ENCODE data around the gene SLC35E3. TPM values are rescaled to one million over a fixed set of nuclear protein-coding genes. Genes with fewer than 3 reads are reported as not detected.
"Not testable (repeated sequence)": the region's sequence is repeated elsewhere in the genome, so short reads cannot be mapped to it uniquely, and the experiment has no call there.

The SLC35E3 gene
- total RNA-seq, 4 donors from 2014 or later = 1.3 to 15.1 (median 4.9) TPM

DNA sequence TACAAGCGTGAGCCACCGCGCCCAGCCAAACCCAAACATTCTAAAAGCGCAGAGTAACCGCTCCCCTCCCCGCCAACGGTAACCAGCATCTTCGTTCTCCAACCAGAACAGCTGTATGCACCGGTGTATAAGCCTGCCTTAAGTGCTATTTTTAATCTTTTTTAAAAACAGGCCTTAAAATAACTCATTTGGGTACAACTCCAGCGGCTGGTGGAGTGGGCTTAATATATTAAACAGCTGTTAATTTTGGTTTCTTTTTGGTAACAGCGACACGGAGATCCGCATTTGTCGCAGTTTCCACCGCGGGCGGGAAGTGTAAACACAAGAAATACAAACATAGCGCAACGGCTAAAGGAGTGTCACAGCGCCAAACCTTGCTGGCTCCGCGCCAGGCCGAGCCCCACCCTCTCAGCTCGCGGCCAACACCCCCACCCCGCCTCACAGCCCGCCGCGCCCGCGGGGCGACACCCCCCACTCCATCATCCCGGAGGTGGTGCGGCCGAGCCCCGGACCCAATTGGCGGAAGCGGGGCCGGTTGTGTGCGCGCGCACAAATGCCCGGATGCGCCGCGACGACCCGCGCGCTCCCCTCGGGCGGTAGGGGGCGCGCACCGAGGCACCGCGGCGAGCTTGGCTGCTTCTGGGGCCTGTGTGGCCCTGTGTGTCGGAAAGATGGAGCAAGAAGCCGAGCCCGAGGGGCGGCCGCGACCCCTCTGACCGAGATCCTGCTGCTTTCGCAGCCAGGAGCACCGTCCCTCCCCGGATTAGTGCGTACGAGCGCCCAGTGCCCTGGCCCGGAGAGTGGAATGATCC lies 61.8 kb downstream of the SLC35E3 start, which contains the start of gene MDM2:
Gene MDM2 (plus strand): TSS at position 602 of the 812 bp plus-strand sequence. CDS start 301 bp downstream, outside the sequence.
- peaks cover 0 to 26% of the 10 kb centered on the region in 2 donors for H3K36me3 ChIP-seq
- H3K27ac ChIP-seq = peak within 1 kb of the TSS; percentile 95 to 100 (median 99)
- no peaks in the 10 kb centered on the region for H3K9me3 ChIP-seq
- peak; percentile 96 for ATAC-seq
- H3K4me3 ChIP-seq = peak within 1 kb of the TSS; percentile 58 to 97
- 0 to 2% methylated on average over 23 to 31 of the region's 72 CpGs for WGBS, 2 donors (ENCODE audit: low coverage in 1 of 2)
- H3K27me3 ChIP-seq = no peaks in the 10 kb centered on the region
- peaks cover 0 to 46% (median 3%) of the 10 kb centered on the region in 3 donors for H3K4me1 ChIP-seq
- TF ChIP-seq CTCF (IDR thresholded peaks at IDR 0.05) (peak; percentile 60 to 93 (median 86)), EP300 (IDR thresholded peaks at IDR 0.05) (no peak), POLR2AphosphoS5 (IDR thresholded peaks at IDR 0.05) (peak; percentile 91), POLR2A (IDR thresholded peaks at IDR 0.05) (peak; percentile 91 to 92)

DNA sequence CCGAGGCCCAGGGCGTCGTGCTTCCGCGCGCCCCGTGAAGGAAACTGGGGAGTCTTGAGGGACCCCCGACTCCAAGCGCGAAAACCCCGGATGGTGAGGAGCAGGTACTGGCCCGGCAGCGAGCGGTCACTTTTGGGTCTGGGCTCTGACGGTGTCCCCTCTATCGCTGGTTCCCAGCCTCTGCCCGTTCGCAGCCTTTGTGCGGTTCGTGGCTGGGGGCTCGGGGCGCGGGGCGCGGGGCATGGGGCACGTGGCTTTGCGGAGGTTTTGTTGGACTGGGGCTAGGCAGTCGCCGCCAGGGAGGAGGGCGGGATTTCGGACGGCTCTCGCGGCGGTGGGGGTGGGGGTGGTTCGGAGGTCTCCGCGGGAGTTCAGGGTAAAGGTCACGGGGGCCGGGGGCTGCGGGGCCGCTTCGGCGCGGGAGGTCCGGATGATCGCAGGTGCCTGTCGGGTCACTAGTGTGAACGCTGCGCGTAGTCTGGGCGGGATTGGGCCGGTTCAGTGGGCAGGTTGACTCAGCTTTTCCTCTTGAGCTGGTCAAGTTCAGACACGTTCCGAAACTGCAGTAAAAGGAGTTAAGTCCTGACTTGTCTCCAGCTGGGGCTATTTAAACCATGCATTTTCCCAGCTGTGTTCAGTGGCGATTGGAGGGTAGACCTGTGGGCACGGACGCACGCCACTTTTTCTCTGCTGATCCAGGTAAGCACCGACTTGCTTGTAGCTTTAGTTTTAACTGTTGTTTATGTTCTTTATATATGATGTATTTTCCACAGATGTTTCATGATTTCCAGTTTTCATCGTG lies 62.6 kb downstream of the SLC35E3 start:
- 0 to 1% methylated on average over 1 to 6 of the region's 61 CpGs for WGBS, 2 donors (ENCODE audit: low coverage in 1 of 2)
- ATAC-seq = peak; percentile 69
- Histone ChIP-seq H3K9me3 (no peaks in the 10 kb centered on the region), H3K4me3 (peak overlapping the region; percentile 58 to 97), H3K27ac (peak overlapping the region; percentile 95 to 100 (median 99)), H3K27me3 (no peaks in the 10 kb centered on the region), H3K4me1 (peaks cover 0 to 54% (median 3%) of the 10 kb centered on the region in 3 donors), H3K36me3 (peaks cover 0 to 34% of the 10 kb centered on the region in 2 donors)
- TF ChIP-seq CTCF (IDR thresholded peaks at IDR 0.05) (no peak), POLR2A (IDR thresholded peaks at IDR 0.05) (peak; percentile 31 to 35), EP300 (IDR thresholded peaks at IDR 0.05) (no peak), POLR2AphosphoS5 (IDR thresholded peaks at IDR 0.05) (peak; percentile 75)

DNA sequence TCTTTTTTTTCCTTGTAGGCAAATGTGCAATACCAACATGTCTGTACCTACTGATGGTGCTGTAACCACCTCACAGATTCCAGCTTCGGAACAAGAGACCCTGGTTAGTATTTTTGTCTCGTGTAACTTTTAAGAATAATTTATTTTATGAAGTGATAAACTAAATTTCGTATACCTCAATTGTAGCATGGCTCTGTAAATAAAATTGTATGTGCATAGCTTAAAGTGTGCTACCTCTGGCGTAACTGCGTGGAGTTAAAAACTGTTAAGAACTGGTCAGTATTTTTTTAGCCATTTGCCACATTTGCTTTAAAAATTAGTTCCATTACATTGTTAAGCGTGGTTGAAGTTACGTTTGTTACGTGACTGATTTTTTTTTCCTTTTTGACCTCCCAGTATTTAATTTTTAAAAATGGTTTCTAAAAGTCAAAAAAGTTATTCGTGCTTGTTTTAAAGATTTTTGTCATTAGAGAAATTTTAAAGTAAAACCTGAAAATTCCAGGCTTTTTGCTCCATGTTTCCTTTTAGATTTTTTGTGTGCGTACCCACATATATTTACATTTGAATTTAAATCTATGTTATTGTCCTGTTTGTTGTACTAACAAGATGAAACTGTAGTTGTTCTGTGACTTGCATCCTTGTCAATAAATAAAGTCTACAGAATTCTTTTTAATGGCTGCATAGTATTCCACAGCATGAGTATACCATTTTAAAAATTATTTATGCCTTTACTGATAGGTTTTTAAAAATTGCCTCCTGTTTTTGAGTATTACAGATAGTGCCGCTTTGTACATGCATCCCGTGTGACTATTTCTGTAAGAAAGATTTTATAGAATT lies 63.4 kb downstream of the SLC35E3 start:
- TF ChIP-seq POLR2A (IDR thresholded peaks at IDR 0.05) (no peak), POLR2AphosphoS5 (IDR thresholded peaks at IDR 0.05) (no peak), EP300 (IDR thresholded peaks at IDR 0.05) (no peak), CTCF (IDR thresholded peaks at IDR 0.05) (no peak)
- peaks cover 0 to 42% of the 10 kb centered on the region in 2 donors for H3K36me3 ChIP-seq
- no peaks in the 10 kb centered on the region for H3K9me3 ChIP-seq
- ATAC-seq = no peak
- H3K4me3 ChIP-seq = peak overlapping the region; percentile 58 to 97
- H3K27ac ChIP-seq = peak overlapping the region; percentile 95 to 100 (median 99)
- 68 to 72% methylated on average over 12 of the region's 12 CpGs for WGBS, 2 donors (ENCODE audit: low coverage in 1 of 2)
- H3K4me1 ChIP-seq = peaks cover 0 to 57% (median 3%) of the 10 kb centered on the region in 3 donors
- no peaks in the 10 kb centered on the region for H3K27me3 ChIP-seq

GRCh38 chr12:68810027-68810389 lies 64.0 kb downstream of the SLC35E3 start:
- not testable (repeated sequence) for H3K27ac ChIP-seq, ATAC-seq, H3K27me3 ChIP-seq, H3K9me3 ChIP-seq, H3K4me3 ChIP-seq
- Histone ChIP-seq H3K36me3 (peaks cover 0 to 48% of the 10 kb centered on the region in 2 donors), H3K4me1 (peaks cover 0 to 63% (median 3%) of the 10 kb centered on the region in 3 donors)
- 96% methylated on average over 7 to 13 of the region's 13 CpGs for WGBS, 2 donors (ENCODE audit: low coverage in 1 of 2)

DNA sequence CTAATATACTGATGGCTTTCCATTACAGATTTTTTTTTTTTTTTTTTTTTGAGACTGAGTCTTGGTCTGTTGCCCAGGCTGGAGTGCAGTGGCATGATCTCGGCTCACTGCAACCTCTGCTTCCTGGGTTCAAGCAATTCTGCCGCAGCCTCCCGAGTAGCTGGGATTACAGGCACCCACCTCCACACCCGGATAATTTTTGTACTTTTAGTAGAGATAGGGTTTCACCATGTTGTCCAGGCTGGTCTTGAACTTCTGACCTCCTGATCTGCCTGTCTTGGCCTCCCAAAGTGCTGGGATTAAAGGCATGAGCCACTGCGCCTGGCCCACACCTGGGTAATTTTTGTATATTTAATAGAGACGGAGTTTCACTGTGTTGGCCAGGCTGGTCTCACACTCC lies 65.6 kb downstream of the SLC35E3 start:
- WGBS, 2 donors (ENCODE audit: low coverage in 1 of 2) = 58 to 61% methylated on average over 3 to 5 of the region's 6 CpGs
- Histone ChIP-seq H3K4me1 (peaks cover 0 to 79% (median 3%) of the 10 kb centered on the region in 3 donors), H3K36me3 (peaks cover 0 to 59% of the 10 kb centered on the region in 2 donors)
- H3K27ac ChIP-seq, H3K9me3 ChIP-seq, ATAC-seq, H3K27me3 ChIP-seq, H3K4me3 ChIP-seq: not testable (repeated sequence)
